HG03558 (cell line): Measurements from ENCODE around the gene RALGPS1.
"Not testable (repeated sequence)": the region's sequence is repeated elsewhere in the genome, so short reads cannot be mapped to it uniquely, and the experiment has no call there.

Experiments used
- ATAC-seq: cut with Tn5 transposase; IDR thresholded peaks from one replicate; pipeline ENCODE4 v1.9.1; 2021; ENCODE audit warnings: moderate number of reproducible peaks; ENCODE audit not compliant: unreplicated experiment; ENCODE audit errors: extremely low read depth

RALGPS1 gene

GRCh38 chr9:127140842-127141675 is 226.5 kb downstream of the RALGPS1 start:
- no peak for ATAC-seq

GRCh38 chr9:127142291-127142690 is 227.7 kb downstream of the RALGPS1 start:
- no peak for ATAC-seq

- ATAC-seq: no peak
These were observed 228.4 kb downstream of the RALGPS1 start for GRCh38 chr9:127142931-127143464.

- no peak for ATAC-seq
These were observed 229.4 kb downstream of the RALGPS1 start for GRCh38 chr9:127143920-127144465.

GRCh38 chr9:127144670-127145445 is 230.3 kb downstream of the RALGPS1 start:
- no peak for ATAC-seq

- ATAC-seq: not testable (repeated sequence)
These were observed 232.3 kb downstream of the RALGPS1 start for GRCh38 chr9:127146841-127147240.

GRCh38 chr9:127147251-127147650 is 232.7 kb downstream of the RALGPS1 start:
- ATAC-seq: no peak

GRCh38 chr9:127148014-127148413 is 233.4 kb downstream of the RALGPS1 start:
- ATAC-seq: no peak

GRCh38 chr9:127149010-127149409 is 234.4 kb downstream of the RALGPS1 start:
- ATAC-seq: no peak

- no peak for ATAC-seq
These were observed 235.1 kb downstream of the RALGPS1 start for GRCh38 chr9:127149463-127150390.

GRCh38 chr9:127153501-127153900 is 238.9 kb downstream of the RALGPS1 start:
- ATAC-seq: no peak

GRCh38 chr9:127154003-127154389 is 239.4 kb downstream of the RALGPS1 start:
- ATAC-seq: no peak

GRCh38 chr9:127154390-127155191 is 240.0 kb downstream of the RALGPS1 start:
- ATAC-seq: no peak

- no peak for ATAC-seq
These were observed 240.9 kb downstream of the RALGPS1 start for GRCh38 chr9:127155314-127155960.

GRCh38 chr9:127158786-127159324 is 244.3 kb downstream of the RALGPS1 start:
- ATAC-seq: no peak

- ATAC-seq: no peak
These were observed 244.8 kb downstream of the RALGPS1 start for GRCh38 chr9:127159325-127159801.

GRCh38 chr9:127159949-127160610 is 245.5 kb downstream of the RALGPS1 start:
- ATAC-seq: no peak
